Left forelimb (tissue), 1 donor: Measurements from ENCODE around the gene NRTN.
"Not testable (repeated sequence)": the region's sequence is repeated elsewhere in the genome, so short reads cannot be mapped to it uniquely, and the experiment has no call there.

ENCODE experiments used
- DNase-seq: peaks from one replicate; pipeline ENCODE4 v3.0.0-alpha.2; 2018; ENCODE audit warnings: low spot score

The NRTN gene

DNA sequence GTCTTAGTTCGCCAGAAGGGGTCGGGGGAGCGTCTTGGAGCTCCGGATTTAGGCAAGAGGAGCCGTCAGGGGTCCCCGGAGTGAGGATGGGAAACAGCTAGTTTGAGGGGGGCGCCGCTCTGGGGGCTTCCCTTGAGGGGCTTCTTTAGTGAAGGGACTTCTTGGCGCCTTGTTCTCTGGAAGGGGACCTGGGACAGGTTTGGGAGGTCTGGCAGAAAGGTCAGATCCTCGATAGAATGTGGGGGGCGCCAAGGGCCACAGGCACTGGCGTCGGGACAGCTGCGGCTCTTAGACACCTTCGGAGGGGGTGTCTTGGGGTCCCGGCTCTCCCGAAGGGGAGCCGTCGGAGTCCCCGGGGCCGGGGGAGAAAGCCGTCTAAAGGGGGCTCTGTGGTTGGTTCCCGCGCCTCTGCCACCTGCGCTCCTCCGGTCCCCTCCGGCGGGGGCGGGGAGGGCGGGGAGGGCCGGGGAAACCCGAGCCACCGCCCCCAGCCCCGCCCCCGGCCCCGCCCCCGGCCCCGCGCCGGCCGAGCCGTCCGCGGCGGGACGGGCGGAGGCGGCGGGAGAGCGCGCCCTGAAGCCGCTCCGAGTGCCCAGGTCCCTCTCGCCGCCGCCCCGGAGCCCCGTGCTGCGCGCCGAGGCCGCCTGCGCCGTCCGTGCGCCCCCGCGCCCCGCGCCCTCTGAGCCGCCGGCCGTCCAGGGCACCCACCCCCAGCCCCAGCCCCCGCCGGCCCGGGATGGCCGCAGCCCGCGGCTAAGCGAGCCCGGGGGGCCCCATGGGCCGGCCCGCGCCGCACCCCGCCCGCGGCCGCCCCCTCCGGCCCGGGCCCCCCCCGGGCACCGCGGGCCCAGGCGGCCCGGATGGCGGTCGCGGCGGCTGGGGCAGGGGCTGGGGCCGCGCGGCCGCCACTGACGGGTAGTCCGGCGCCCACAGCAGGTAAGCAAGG, at the start of gene NRTN:
TSS of gene NRTN (plus strand) at position 552 of the 946 bp plus-strand sequence. CDS start 19,099 bp downstream, outside the sequence.
- DNase-seq, result no peak

DNA sequence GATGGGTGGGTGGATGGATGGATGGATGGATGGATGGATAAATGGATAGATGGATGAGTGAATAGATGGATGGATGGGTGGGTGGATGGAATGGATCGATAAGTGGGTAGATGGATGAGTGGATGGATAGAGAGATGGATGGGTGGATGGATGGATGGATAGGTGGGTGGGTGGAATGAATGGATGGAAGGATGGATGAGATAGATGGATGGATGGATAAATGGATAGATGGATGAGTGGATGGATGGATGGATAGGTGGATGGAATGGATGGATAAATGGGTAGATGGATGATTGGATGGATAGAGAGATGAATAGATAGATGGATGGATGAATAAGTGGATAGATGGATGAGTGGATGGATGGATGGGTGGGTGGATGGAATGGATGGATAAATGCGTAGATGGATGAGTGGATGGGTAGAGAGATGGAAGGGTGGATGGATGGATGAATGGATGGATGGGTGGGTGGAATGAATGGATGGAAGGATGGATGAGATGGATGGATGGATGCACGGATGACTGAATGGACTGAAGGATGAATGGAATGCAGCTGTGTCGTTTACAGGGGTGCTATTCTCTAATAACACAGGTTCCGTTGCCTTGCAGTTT, 42.2 kb upstream of the NRTN start:
- DNase-seq, result no peak

GRCh38 chr19:5765220-5765619, 39.6 kb upstream of the NRTN start:
- no peak for DNase-seq

- DNase-seq, result no peak
Measured at GRCh38 chr19:5767949-5768348, 36.9 kb upstream of the NRTN start.

GRCh38 chr19:5772416-5772815, 32.5 kb upstream of the NRTN start:
- DNase-seq, result no peak

GRCh38 chr19:5773276-5773675, 31.6 kb upstream of the NRTN start:
- no peak for DNase-seq

- no peak for DNase-seq
Measured at GRCh38 chr19:5774921-5775320, 29.9 kb upstream of the NRTN start.

GRCh38 chr19:5775668-5776309, 29.1 kb upstream of the NRTN start:
- DNase-seq, result no peak

GRCh38 chr19:5778402-5778801, 26.5 kb upstream of the NRTN start:
- no peak for DNase-seq

- DNase-seq, result not testable (repeated sequence)
Measured at GRCh38 chr19:5780916-5781315, 24.0 kb upstream of the NRTN start.

- no peak for DNase-seq
Measured at GRCh38 chr19:5782322-5782721, 22.5 kb upstream of the NRTN start.

GRCh38 chr19:5782945-5783919, 21.6 kb upstream of the NRTN start:
- no peak for DNase-seq

- DNase-seq, result no peak
Measured at GRCh38 chr19:5784581-5785147, 20.2 kb upstream of the NRTN start, which contains the start of gene PRR22. TSS of gene PRR22 (minus strand) at chr19:5784746. CDS start at chr19:5784660, 86 bp downstream.

GRCh38 chr19:5785423-5785822, 19.4 kb upstream of the NRTN start:
- DNase-seq, result no peak

DNA sequence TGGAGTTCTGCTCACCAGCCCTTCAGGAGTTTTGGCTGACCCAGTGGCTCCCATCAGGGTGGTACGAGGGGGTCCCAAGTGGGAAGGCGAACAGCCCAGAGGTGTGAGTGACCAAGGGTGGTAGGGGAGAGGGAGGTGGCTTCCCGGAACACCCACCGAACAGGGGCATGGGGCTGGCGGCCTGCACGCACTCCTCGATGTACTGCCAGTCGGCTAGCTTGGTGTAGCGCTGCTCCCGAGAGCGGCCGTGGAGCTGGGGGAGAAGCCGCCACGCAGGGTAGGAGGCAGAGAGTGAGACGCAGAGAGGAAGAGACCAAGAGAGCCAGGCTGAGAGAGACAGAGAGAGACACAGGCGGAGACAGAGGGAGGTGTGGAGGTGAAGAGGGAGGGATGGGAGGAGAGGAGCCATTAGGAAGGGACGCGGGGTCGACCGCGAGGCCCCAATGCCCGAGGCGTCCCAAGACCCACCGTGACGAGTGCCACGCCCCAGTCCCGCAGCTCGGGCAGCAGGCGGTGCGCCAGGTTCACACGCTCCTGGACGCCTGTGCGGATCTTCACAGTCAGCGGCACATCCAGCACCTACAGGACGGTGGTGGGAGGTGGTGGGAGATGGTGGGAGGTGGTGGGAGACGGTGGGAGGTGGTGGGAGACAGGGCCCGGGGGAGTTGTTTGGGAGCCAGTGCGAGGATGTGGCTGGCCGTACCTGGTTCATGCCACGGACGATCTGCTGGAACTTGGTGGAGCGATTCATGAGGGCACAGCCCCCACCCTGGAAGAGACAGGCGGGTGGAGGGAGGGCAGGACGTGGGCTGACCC, 18.1 kb upstream of the NRTN start:
- no peak for DNase-seq

GRCh38 chr19:5787409-5788182, 17.3 kb upstream of the NRTN start:
- DNase-seq, result no peak

GRCh38 chr19:5788422-5788821, 16.4 kb upstream of the NRTN start:
- DNase-seq, result no peak

GRCh38 chr19:5789351-5789761, 15.5 kb upstream of the NRTN start:
- DNase-seq, result no peak

DNA sequence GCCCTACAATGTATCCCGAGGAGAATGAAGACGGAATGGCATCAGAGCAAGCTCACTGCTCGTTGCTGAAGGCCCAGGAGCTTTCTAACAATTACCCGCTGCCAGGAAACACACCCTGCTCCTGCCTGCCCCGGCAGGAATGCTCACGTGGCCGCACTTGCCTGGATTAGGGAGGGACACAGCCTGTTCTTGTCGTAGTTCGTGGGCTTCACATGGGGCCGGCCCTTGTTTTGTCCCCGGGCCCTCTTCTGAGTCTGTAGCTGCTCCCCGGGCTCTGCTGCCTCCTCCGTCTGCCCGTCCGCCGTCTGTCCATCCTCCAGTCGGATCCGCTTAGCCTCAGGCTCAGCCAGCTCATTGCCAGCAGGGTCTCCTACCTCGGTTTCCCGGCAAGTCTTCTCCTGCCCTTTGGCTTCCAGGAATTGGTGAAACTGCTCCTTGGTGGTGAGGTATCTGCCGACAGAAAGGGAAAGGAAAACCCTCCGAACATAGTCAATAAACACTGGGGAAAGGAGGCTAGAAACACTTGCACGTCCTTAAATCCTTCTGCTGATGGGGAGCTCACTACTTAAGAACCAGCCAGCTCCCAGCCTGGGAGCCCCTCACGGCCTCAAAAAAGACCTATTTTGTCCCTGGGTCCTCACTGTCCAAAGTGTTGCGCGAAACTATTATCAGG, 14.8 kb upstream of the NRTN start:
- DNase-seq, result no peak
